T-helper 2 cell treated with Interferon-gamma antibody and Interleukin-4, amounts not matched to agents 100 ng/mL and 5 ng/mL, for 36 hours (primary cell): Measurements from ENCODE around the gene NKAIN2. TPM values are rescaled to one million over a fixed set of nuclear protein-coding genes. Genes with fewer than 3 reads are reported as not detected.

ENCODE experiments used
- intact Hi-C: fragments of 100-400 bp; cut with micrococcal nuclease; formaldehyde crosslinking; loops from one replicate; pipeline ENCODE4 v1.15.1; 2023
- total RNA-seq: library from RNA; stranded (reverse); gene quantifications from 2 replicates; pipeline ENCODE4 v1.2.3, GENCODE V29; 2022

The NKAIN2 gene
- total RNA-seq, 1 donor from 2014 or later = not detected

DNA sequence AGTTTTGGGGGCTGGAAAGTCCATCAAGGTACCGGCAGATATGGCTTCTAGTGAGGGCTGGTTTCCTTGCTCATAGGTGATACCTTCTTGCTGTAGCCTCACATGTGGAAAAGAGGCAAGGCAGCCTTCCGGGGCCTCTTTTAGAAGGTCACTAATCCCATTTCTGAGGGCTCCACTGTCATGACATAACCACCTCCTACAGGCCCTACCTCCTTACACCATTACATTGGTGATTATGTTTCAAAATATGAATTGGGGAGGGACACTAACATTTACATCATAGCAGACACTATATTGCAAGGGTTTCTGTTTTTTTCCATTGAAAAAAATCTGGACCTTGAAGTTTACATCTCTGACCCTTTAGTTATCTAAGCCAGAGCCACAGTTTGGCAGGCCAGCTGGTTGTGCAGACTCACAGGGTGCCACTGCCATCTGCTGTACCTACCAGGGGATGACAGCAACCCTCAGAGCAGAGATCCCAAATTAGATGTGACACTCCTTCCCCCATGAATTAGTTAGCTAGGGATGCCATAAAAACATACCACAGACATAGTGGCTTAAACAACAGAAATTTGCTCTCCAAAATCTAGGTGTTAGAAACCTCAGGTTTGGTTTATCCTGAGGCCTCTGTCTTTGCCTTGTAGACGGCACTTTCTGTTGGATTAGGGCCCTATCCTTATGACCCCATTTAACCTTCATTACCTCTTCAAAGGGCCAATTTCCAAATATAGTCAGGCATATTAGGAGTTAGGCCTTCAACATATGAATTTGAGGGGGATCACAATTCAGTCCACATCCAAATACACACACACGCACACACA lies 992.2 kb downstream of the NKAIN2 start:
- intact Hi-C loops = no loop called here

DNA sequence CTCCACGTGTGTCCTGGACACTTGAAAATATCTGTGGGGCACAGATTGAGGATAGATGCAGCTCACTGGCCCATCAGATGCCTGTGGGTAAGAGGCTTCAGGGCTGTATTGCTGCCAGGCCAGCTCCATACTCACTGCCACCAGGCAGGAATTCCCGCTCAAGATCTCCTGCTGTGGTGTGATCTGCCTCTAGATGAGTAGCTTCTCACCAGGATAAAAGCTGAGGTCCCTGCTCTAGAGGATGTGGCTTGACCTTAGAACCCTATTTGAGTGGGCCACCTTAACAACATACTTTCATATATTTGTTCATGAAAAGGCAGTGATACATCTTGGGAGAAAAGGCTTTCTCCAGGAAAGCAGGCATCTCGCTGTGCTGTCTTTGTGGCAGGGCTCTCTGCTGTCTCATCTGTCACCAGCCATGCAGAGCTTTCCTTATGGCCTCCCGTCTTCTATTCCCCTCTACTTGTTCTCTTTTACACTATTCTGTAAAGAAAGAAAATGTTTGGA lies 992.9 kb downstream of the NKAIN2 start:
- intact Hi-C loops = no loop called here

DNA sequence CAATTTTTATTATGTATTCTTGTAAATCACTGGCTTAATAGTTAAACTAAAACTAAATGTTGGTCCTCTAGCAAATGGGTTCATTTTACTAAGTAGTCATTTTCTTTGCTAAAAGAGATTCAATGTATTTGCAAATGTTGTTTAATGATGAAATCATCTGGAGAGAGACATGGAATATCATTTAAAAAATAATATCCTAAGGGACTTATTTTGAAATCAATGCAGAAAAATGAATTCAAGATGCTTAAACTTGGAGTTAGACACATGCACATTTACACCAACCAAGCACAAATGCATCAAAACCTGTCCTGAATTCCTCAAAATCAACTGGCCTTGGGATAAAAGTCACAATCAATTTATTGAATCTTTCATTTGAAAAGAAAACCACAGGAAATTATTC lies 993.6 kb downstream of the NKAIN2 start:
- intact Hi-C loops = no loop called here

DNA sequence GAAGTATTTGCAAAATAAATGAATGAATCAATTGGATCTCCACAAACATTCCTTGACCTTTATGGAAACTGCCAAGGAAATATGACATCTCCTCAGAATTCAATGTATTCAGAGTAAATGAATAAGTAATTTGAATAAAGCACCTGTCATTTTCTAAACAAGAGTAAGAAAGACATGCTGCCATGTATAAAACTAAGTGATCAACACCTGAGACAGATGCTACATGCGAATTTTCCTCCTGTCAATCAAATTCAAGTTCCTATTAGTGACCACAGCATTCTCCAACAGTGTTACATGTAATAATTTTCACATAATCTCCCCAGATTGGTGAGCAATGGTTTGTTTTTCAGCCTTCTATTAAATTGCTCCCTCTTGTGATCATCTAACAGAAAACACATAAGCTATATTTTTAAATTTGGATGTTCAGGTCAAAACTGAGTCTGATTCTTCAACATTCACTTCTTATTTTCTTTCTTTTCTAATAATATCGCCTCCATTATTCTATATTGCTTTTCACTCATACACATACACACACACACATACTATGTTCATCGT lies 995.4 kb downstream of the NKAIN2 start:
- intact Hi-C loops = no loop called here

DNA sequence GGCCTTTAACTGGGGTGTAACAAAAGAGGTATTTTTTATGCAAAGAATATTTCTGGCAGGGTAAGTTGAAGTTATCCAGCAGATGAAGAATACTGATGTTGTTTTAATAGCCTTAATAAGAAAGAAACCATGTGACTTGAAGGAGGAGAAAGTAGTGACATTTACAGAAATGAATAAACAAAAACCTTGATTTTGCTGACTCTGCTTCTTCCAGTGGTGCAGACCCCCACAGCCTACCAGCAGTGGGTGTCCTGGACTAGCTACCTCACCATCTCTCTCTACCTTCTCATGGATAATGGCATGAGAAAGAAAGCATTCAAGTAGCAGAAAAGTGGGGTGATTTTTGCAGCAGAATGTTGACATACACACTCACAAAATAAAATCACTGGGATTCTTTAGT lies 996.0 kb downstream of the NKAIN2 start:
- intact Hi-C loops = no loop called here

DNA sequence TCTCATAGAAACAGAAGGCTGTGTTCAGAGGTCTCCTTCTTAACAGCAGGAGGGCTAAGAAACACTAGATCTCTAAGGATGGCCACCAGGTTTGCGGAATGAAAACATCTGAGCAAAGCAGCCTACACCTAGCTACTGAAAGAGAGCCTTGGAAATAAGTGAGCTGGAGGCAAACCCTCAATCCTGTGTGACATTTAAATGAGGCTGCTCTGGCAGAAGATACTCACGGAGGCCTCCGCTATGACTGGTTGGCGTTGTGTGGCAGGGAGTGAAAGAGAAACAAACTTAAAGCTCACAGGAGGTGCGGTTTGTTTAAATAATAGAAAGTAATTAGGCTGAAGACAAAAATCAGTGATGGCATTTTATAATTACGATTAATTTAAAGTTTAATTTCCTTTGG lies 996.6 kb downstream of the NKAIN2 start:
- intact Hi-C loops = no loop called here

DNA sequence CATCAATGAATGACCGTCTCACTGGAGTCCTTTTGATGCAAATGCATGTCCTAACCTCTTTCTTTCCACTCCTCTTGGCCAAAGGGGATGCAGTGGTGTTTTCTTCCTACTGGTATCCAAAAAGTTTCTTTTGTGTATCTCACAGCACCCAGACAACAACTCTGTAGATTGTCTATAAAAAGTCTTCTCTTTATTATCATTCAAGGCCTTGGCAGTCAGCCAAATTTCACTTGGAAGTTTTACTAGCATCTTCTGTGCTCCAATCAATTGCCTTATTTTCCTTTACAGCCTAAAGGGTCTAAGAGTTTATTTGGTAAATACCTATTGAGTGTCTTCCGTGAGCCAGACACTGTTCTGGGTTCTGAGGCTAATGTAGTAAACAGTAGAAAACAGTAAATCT lies 1008.4 kb downstream of the NKAIN2 start:
- intact Hi-C loops = no loop called here

DNA sequence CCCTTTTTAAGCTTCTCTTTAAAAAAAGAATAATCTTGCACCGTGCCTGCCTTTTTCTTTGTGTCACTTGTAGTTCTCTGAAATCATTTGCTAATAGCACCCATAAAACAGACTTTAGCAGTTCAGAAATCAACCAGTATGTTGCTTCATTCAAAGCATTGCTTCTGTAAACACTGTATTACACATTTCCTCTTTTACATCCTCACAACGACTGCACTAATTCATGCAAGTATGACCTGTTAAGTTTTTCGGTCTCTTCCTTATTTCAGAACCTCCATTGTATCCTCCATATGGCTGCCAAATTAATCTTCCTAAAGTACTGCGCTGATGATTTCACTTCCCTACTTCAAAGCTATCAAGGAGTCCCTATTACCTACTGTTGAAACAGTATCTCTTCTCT lies 1015.7 kb downstream of the NKAIN2 start:
- intact Hi-C loops = no loop called here

DNA sequence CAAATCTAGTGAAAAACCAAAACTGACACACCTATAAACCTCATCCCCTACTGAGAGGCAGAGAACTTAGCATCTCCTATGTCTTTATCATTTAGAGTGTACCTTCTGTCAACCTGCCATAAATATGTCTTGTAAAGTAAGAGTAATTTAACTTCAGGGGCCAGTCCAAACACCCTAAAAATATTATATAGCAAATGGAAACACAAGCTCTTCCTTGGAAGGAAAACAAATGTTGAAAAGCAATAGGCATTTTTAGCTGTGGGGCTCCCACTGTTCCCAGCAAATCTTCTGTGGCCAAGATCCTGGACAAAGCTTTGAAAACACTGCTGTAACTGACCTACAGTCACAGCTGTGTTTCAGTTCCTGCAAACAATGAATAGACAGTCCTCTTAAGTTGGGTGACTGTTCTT lies 1018.5 kb downstream of the NKAIN2 start:
- intact Hi-C loops = no loop called here

DNA sequence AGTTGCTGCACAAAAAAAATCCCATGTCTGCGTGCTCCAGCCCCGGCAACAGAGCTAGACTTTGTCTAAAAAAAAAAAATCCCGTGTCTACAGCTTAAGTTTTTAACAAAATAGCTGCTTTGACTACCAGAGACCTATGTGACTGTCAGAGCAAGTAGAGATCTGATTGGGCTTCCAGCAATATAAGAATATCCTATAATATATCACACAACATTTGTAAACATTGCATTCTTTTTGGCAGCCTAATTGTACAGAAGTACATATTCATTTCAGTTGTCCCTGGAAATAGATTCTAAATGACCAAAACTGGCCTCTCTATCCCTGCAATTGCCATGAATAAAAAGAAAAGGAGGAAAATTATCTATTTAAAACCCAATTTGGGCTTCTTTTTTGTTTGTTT lies 1019.1 kb downstream of the NKAIN2 start:
- intact Hi-C loops = no loop called here

DNA sequence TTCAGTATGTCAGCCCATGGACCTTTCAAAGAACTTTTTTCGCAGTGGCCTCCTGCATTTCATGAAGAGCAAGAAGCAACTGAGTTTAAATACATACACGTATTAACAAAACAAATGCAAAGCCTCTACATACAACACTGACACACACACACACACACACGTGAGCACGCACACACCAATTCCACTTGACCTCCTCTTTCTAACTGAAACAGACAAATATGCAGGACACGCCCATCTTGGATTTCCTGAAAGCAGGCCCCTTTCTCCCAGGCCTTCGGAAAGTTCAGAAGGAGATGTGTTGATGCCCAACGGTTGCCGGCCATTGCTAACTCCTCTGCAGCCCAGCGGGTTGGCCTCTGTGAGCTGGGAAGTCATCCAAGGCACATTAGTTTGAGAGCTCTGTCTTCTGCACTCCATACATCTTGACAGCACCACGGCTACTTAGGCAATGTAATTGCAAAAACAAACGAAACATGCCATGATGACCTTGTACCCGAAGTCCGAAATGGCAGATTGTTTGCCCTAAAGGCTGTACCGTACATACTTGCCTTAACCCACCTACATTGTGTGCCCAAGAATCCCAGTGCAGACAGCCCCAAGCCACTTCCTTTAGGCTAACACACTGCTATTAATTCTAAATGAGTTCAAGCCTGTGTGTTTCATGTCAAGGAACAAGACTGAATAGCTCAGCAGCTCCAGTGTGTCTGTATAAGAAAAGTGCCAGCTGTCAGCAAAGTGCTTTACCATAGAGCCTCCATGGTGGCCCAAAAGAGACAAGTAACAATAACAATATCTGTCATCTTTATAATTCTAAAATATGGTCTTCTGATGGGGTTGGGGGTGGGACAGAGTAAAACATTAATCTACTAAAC lies 1019.8 kb downstream of the NKAIN2 start:
- intact Hi-C loops = no loop called here

DNA sequence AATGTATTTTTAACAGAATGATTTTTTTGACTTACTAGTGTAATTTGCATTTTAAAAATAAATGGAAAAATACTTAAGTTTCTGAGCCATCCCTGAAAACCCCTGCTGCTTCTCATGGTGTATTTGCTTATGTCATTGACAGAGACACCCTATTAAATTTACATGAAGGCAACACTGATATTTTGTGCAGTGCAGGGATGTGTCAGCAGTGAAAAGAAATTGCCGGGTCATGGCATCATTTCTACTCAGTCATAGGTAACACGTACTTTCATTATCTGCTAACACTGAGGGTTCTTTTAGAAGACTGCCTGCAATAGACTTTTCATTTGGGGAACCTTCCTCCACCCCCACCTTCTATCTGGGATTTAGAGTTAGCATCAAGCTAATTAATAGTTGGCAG lies 1021.9 kb downstream of the NKAIN2 start:
- intact Hi-C loops = no loop called here

DNA sequence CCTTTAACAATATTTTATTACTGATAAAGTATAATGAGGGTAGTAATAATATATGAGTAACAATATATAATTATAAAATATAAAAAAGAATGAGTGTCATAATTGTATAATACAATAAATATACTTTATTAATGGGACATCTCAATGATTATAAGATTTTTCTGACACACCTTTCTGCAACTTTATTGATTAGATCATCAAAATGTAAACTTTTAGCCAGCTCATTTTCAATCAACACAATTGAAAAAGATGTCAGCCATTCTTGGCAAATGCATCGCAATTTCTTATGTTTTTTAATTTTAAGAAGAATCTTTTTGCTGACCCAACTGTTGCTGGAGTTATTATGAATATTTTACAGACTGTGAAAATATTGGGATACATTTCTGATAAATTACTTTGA lies 1026.2 kb downstream of the NKAIN2 start:
- intact Hi-C loops = no loop called here

DNA sequence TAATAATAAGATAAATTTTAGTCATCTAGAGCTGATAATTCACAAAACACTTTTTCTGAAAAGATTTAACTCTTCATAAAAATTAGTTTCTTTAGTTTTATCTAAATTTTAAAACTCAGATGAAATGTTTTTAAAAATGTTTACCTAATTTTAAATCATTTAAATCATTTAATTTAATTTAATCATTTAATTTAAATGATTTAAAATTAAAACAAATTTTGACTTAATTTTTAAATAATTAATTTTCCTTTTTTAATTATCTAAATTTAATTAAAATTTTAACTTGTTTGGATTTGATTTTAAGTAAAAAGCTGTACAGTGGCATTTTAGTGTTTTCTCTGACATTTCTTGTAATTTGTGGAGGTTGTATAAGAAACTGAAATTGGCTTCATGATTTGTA lies 1026.8 kb downstream of the NKAIN2 start:
- intact Hi-C loops = no loop called here

DNA sequence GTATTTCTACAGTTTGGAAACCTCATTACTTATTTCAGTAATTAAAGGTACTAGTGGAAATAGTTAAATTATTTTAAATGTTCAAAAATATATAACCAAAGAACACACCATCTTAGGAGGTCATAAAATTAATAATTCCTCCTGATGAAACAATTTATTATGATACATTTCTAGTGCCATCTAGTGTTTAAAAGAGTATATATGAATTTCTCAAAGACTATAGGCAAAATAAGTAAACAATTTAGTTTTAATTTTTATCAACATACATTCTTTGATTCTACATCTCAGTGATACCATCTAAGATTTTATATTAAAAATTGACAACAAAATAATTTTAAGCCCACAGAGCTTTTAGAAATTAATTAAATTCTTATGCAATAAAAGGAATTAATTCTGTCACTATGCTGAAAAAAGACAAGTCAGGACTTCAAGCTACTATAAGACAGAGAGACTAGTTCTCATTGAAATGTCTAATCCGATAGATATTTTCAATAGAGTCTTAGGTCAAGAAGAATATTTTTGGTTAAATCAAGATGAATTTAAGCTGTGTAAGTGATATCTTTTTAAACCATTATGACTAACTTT lies 1050.8 kb downstream of the NKAIN2 start:
- intact Hi-C loops = loop anchor here (5.0 kb wide), 1 partner anchor 1052 kb away; the partner anchor contains the start of gene NKAIN2

DNA sequence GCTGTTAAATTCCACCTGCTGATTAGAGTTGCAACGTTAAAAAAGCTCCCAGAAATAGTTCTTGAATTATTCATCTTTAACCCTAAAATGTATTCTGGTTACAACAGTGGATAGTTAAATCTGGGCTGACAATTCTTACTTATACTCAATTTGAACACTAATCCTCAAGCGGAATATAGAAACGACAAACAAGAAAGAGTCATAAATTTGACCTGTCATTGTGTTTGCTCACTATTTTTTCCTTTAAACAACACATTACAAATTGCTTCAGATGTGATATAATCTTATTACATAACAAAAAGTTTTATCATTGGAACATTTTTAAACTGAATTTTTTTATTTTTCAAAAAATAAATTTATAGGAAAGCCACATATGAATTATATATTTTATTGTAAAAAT lies 1054.1 kb downstream of the NKAIN2 start:
- intact Hi-C loops = no loop called here

DNA sequence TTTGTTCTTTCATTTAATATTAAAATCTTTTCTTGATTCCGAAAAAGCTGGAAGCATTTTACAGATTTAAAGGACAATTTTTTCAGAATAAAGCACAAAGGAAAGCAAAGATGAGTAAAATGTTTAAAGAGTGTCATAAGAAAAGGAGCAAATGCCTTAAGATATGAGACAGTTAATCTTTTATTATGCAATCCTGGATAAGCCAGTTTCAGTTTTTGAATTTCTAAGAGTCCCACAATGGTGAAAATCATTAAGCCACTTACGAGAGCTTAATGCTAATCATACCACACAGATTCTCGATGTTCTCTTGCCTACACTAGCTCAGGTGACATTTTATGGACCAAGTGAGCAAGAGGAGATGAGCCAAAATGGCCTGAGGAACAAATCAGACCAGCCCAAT lies 1054.9 kb downstream of the NKAIN2 start:
- intact Hi-C loops = no loop called here

DNA sequence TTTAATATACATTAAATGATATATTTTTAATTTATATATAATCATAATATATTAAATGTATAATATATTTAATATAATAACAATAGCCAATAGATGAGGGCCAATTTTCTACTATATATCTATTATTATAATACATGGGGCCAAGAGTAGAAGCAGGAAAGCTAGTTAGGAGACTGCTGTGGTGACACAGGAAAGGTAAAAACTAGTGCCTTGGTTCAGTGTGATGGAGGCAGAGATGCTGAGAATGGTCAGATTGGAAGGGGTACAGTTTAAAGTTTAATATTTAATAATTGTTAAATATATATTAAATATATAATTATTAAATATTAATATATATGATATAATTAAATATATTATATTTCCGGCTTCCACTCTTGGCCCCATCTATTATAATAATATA lies 1055.7 kb downstream of the NKAIN2 start:
- intact Hi-C loops = no loop called here

DNA sequence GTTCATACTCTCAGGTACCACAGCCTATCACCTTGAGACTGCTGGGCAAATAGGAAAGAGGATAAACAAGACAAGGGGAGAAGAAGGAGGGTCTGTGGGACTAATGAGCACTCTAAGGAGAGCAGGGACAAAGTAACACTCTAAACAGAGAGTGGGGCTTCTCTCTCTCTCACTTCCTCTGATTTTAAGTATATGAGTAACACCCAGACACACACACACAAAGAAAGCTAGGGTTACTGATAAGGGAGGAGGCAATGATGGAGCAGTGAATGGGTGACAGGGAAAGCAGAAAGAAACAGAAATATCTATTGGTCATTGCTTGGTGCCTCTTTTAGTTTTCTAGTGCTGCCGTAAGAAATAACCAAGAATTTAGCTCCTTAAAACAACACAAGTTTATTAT lies 1062.4 kb downstream of the NKAIN2 start:
- intact Hi-C loops = no loop called here

DNA sequence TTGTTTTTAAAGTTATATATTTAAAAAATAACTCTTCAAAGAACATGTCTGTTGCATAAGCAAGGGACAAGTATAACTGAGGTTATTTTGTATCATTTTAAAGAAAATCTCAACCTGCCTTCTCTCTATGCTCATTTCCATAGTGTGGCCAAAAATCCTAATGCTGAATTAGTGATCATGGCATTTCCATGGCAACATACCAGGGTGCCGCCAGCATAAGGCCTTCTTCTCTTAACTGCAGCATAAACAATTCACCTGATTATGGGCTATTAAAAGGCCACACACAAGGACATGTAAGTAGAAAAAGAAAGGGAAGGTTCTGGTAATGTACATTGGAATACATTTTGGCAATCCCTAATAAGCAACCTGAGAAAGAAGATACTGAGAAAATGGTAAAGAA lies 1063.5 kb downstream of the NKAIN2 start:
- intact Hi-C loops = no loop called here

DNA sequence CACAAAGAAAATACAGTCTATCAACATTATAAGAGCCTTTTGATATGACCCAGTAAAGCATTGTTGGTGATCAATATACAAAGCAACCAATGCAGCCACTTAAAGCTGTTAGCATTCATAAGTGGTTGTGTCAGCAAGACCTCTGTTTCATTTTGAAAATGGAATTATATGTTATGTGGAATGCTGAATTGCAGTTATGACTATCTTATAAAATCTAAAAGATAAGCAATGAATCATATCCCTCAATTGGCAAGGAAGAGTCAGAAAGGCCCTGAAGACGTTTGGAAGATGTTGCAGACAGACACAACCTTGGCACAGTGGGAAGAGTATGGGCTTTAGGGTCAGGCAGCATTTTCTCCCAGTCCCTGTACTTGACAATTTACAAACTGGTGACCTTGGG lies 1064.8 kb downstream of the NKAIN2 start:
- intact Hi-C loops = no loop called here

DNA sequence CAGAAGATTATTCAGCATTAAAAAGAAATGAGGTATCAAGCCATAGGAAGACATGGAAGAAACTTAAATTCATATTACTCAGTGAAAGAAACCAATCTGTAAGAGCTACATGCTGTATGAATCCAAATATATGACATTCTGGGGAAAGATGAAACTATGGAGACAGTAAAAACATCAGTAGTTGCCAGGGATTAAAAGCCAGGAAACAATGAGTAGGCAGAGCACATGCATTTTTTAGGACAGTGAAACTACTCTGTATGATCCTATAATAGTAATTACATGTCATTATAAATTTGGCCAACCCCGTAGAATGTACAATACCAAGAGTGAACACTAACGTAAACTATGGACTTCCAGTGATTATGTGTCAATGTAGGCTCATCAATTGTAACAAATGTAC lies 1065.8 kb downstream of the NKAIN2 start:
- intact Hi-C loops = no loop called here
